ENCODE results near the gene SAMD10.

SAMD10 gene

GRCh38 chr20:63957690-63958441, 21.6 kb downstream of the SAMD10 start:
- Mint-ChIP-seq H3K27me3 (no peaks in the 10 kb centered on the region), H3K36me3 (ENCODE audit: low read depth) (peaks cover 9% of the 10 kb centered on the region), H3K27ac (peak overlapping the region; percentile 90), H3K4me1 (ENCODE audit: low read depth) (peaks cover 38% of the 10 kb centered on the region), H3K4me3 (peak overlapping the region; percentile 81), H3K9me3 (no peaks in the 10 kb centered on the region)

GRCh38 chr20:63957004-63957689, 22.3 kb downstream of the SAMD10 start:
- Mint-ChIP-seq H3K9me3 (no peaks in the 10 kb centered on the region), H3K4me3 (peak overlapping the region; percentile 81), H3K27ac (peak overlapping the region; percentile 90), H3K27me3 (no peaks in the 10 kb centered on the region), H3K36me3 (ENCODE audit: low read depth) (peaks cover 9% of the 10 kb centered on the region), H3K4me1 (ENCODE audit: low read depth) (peaks cover 38% of the 10 kb centered on the region)

GRCh38 chr20:63956664-63957003, 22.8 kb downstream of the SAMD10 start:
- Mint-ChIP-seq H3K9me3 (no peaks in the 10 kb centered on the region), H3K36me3 (ENCODE audit: low read depth) (peaks cover 9% of the 10 kb centered on the region), H3K27ac (peak overlapping the region; percentile 90), H3K27me3 (no peaks in the 10 kb centered on the region), H3K4me3 (peak overlapping the region; percentile 81), H3K4me1 (ENCODE audit: low read depth) (peaks cover 38% of the 10 kb centered on the region)

GRCh38 chr20:63955827-63956663, 23.4 kb downstream of the SAMD10 start, which contains the start of gene UCKL1:
TSS of gene UCKL1 (minus strand) at chr20:63956416. CDS start at chr20:63956372, 44 bp downstream.
- H3K9me3 Mint-ChIP-seq: no peaks in the 10 kb centered on the region
- H3K4me1 Mint-ChIP-seq (ENCODE audit: low read depth): peaks cover 38% of the 10 kb centered on the region
- H3K4me3 Mint-ChIP-seq: peak within 1 kb of the TSS; percentile 86
- peak within 1 kb of the TSS; percentile 90 for H3K27ac Mint-ChIP-seq
- H3K27me3 Mint-ChIP-seq: no peaks in the 10 kb centered on the region
- peaks cover 4% of the 10 kb centered on the region for H3K36me3 Mint-ChIP-seq (ENCODE audit: low read depth)

GRCh38 chr20:63955281-63955826, 24.1 kb downstream of the SAMD10 start:
- peaks cover 4% of the 10 kb centered on the region for H3K36me3 Mint-ChIP-seq (ENCODE audit: low read depth)

GRCh38 chr20:63953764-63954429, 25.5 kb downstream of the SAMD10 start:
- Mint-ChIP-seq H3K9me3 (no peaks in the 10 kb centered on the region), H3K36me3 (ENCODE audit: low read depth) (peaks cover 4% of the 10 kb centered on the region), H3K27me3 (no peaks in the 10 kb centered on the region), H3K4me1 (ENCODE audit: low read depth) (peaks cover 48% of the 10 kb centered on the region), H3K4me3 (peak overlapping the region; percentile 86), H3K27ac (no peak overlapping the region)

More at GRCh38 chr20:63955281-63955826, 24.1 kb downstream of the SAMD10 start:
- Mint-ChIP-seq H3K4me1 (ENCODE audit: low read depth) (peaks cover 38% of the 10 kb centered on the region), H3K27ac (peak overlapping the region; percentile 79), H3K4me3 (peak overlapping the region; percentile 86), H3K27me3 (no peaks in the 10 kb centered on the region), H3K9me3 (no peaks in the 10 kb centered on the region)

- H3K4me3 Mint-ChIP-seq: no peak overlapping the region
- H3K36me3 Mint-ChIP-seq (ENCODE audit: low read depth): peaks cover 4% of the 10 kb centered on the region
- no peaks in the 10 kb centered on the region for H3K27me3 Mint-ChIP-seq
- peaks cover 52% of the 10 kb centered on the region for H3K4me1 Mint-ChIP-seq (ENCODE audit: low read depth)
- no peak overlapping the region for H3K27ac Mint-ChIP-seq
- no peaks in the 10 kb centered on the region for H3K9me3 Mint-ChIP-seq
Measured at GRCh38 chr20:63952769-63953168, 26.7 kb downstream of the SAMD10 start.

GRCh38 chr20:63952210-63952535, 27.3 kb downstream of the SAMD10 start:
- Mint-ChIP-seq H3K4me3 (no peak overlapping the region), H3K9me3 (no peaks in the 10 kb centered on the region), H3K27me3 (no peaks in the 10 kb centered on the region), H3K4me1 (ENCODE audit: low read depth) (peaks cover 52% of the 10 kb centered on the region), H3K36me3 (ENCODE audit: low read depth) (peaks cover 4% of the 10 kb centered on the region), H3K27ac (no peak overlapping the region)

- no peak overlapping the region for H3K27ac Mint-ChIP-seq
- peaks cover 4% of the 10 kb centered on the region for H3K36me3 Mint-ChIP-seq (ENCODE audit: low read depth)
- H3K27me3 Mint-ChIP-seq: no peaks in the 10 kb centered on the region
- no peaks in the 10 kb centered on the region for H3K9me3 Mint-ChIP-seq
- H3K4me3 Mint-ChIP-seq: no peak overlapping the region
- peaks cover 53% of the 10 kb centered on the region for H3K4me1 Mint-ChIP-seq (ENCODE audit: low read depth)
Measured at GRCh38 chr20:63951398-63952209, 27.8 kb downstream of the SAMD10 start.

GRCh38 chr20:63950701-63951397, 28.6 kb downstream of the SAMD10 start:
- Mint-ChIP-seq H3K4me1 (ENCODE audit: low read depth) (peaks cover 53% of the 10 kb centered on the region), H3K36me3 (ENCODE audit: low read depth) (peaks cover 4% of the 10 kb centered on the region), H3K27me3 (no peaks in the 10 kb centered on the region), H3K9me3 (no peaks in the 10 kb centered on the region), H3K4me3 (no peak overlapping the region), H3K27ac (no peak overlapping the region)

- Mint-ChIP-seq H3K36me3 (ENCODE audit: low read depth) (peaks cover 5% of the 10 kb centered on the region), H3K9me3 (no peaks in the 10 kb centered on the region), H3K4me3 (peak overlapping the region; percentile 76), H3K27me3 (no peaks in the 10 kb centered on the region), H3K4me1 (ENCODE audit: low read depth) (peaks cover 32% of the 10 kb centered on the region), H3K27ac (peak overlapping the region; percentile 90)
Measured at GRCh38 chr20:63947638-63948456, 31.6 kb downstream of the SAMD10 start.

- Mint-ChIP-seq H3K36me3 (ENCODE audit: low read depth) (peaks cover 5% of the 10 kb centered on the region), H3K27ac (peak overlapping the region; percentile 33), H3K9me3 (no peaks in the 10 kb centered on the region), H3K4me1 (ENCODE audit: low read depth) (peaks cover 35% of the 10 kb centered on the region), H3K27me3 (no peaks in the 10 kb centered on the region), H3K4me3 (peak overlapping the region; percentile 40)
Measured at GRCh38 chr20:63946986-63947637, 32.3 kb downstream of the SAMD10 start.
